ENCODE results near the gene BCL2A1.

Gene BCL2A1

DNA sequence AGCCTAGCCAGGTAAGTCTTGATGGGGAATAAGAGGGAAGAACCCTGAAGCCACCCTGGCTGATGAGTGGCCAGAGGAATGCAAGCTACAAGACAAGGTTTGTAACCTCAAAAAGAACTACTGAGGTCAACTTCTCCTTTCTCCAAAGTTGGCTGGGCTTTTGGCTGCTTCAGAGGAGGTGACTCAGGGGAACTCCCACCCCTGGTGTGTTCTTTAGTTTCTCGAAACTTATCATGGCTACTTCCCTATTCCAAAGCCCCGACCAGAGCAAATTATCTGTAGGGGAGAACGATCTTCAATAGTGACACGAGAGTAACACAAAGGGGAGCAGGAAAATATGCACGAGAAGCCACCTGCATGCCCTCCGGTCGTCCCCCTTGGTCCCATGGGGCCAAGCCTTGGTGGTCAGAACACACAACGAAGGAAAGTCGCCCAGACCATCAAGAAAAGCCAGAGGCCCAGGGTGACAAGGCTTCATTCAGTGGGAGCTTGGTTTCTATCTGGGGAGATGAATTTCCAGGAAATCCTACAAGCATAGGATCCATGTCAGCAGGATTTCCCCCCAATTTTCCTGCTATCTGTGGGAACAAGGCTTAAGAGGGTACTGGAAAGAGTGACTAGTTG is 6.5 kb upstream of the BCL2A1 start:
- no peak overlapping the region for H3K4me3 ChIP-seq (replicated peaks; ENCODE audit: low read depth, low read length)
- no peak for DNase-seq (ENCODE audit: low read depth)
- TF ChIP-seq, protein P1, sequence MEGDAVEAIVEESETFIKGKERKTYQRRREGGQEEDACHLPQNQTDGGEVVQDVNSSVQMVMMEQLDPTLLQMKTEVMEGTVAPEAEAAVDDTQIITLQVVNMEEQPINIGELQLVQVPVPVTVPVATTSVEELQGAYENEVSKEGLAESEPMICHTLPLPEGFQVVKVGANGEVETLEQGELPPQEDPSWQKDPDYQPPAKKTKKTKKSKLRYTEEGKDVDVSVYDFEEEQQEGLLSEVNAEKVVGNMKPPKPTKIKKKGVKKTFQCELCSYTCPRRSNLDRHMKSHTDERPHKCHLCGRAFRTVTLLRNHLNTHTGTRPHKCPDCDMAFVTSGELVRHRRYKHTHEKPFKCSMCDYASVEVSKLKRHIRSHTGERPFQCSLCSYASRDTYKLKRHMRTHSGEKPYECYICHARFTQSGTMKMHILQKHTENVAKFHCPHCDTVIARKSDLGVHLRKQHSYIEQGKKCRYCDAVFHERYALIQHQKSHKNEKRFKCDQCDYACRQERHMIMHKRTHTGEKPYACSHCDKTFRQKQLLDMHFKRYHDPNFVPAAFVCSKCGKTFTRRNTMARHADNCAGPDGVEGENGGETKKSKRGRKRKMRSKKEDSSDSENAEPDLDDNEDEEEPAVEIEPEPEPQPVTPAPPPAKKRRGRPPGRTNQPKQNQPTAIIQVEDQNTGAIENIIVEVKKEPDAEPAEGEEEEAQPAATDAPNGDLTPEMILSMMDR (IDR thresholded peaks at IDR 0.05; ENCODE audit: low read length, missing control alignments) = no peak

DNA sequence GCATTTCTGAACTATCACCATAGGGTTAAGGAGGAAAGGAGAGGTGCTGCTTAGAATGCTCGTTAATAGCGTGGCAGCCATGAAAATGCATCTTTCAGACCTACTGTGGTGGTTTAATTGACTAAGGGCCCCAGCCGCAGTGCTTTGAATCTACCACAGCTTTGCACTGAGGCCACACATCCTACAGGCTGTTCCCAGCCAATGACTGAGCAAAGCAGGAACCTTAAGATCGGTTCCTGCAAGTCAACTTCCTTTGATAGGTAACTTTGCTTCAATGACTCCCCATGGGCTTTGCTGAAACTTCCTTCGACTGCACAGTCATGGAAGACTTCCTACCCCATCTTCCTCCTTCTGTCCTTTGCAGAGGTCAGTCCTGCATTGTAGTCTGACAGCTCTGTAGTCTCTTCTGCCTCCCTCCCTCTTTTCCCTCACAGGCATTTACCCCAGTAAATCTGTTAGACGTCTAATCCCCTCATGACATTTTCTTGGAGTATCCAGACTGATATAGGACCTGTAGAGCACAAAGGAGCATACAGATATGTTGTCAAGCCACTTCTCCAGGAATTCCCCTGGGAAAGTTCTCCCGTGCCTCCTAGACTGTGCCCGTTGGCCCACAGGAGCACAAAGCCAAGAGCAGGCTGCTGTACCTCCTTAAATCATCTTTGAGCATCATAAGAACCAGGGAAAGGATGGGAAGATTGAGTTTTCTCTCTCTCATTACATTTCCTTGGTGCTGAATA is 2.6 kb upstream of the BCL2A1 start:
- no peak overlapping the region for H3K4me3 ChIP-seq (replicated peaks; ENCODE audit: low read depth, low read length)
- no peak for DNase-seq (ENCODE audit: low read depth)
- TF ChIP-seq, protein P1 (IDR thresholded peaks at IDR 0.05; ENCODE audit: low read length, missing control alignments) = no peak

DNA sequence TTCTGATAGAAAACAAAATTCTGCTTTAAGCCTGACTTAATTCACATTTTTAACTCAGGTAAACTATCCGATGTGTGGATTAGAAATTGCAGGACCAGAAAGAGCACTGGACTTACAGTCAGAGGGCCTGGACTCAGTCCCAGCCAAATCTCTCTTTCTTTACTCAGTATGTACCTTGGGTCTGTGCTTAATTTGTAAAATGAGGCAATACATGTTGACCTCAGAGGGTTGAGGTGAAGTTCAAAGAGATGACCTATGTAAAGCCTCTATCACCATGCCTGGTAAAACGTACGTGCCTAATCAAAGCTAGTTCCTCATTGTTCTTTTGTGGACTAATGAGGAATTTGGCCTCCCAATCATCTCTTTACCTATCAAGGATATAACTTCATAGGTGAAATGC is 1.9 kb upstream of the BCL2A1 start:
- TF ChIP-seq, protein P1 (IDR thresholded peaks at IDR 0.05; ENCODE audit: low read length, missing control alignments) = no peak
- no peak overlapping the region for H3K4me3 ChIP-seq (replicated peaks; ENCODE audit: low read depth, low read length)
- no peak for DNase-seq (ENCODE audit: low read depth)

DNA sequence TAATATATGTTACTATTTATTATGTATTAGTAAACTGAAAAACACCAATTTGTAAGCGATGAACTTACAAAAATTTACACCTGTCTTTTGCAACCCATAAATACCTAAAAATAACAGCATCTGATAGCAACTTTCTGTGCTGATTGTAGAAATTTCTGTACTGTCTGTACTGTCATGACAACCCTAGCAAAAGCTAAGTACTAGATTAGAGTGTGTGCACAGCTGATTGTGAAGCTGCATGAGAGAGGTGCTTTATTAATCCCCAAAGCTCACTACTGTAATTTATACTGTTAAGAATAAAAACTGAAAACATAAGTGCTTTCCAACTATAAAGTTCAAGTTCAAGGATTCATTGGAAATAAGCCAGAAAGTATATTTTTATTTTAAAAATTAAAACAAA is 815 bp downstream of the BCL2A1 start:
- H3K4me3 ChIP-seq (replicated peaks; ENCODE audit: low read depth, low read length) = no peak overlapping the region
- TF ChIP-seq, protein P1 (IDR thresholded peaks at IDR 0.05; ENCODE audit: low read length, missing control alignments) = no peak
- no peak for DNase-seq (ENCODE audit: low read depth)

DNA sequence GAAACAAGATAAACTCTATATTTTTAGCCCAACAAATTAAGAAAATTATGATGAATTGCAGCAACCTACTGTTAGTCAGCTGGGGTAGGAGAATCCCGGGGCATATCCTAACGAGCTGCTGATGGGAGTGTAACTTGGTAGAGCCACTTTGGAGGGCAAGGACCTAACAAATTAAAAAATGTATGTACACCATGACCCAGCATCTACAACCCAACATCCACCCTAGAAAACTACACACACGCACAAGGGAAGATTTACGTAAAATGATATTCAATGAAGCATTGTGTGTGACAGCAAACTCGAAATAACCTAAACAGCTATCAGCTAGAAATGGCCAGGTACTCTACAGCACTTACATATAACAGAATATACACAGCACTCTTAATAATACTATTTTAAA is 1.9 kb downstream of the BCL2A1 start:
- no peak for DNase-seq (ENCODE audit: low read depth)
- TF ChIP-seq, protein P1 (IDR thresholded peaks at IDR 0.05; ENCODE audit: low read length, missing control alignments) = no peak
- H3K4me3 ChIP-seq (replicated peaks; ENCODE audit: low read depth, low read length) = no peak overlapping the region

DNA sequence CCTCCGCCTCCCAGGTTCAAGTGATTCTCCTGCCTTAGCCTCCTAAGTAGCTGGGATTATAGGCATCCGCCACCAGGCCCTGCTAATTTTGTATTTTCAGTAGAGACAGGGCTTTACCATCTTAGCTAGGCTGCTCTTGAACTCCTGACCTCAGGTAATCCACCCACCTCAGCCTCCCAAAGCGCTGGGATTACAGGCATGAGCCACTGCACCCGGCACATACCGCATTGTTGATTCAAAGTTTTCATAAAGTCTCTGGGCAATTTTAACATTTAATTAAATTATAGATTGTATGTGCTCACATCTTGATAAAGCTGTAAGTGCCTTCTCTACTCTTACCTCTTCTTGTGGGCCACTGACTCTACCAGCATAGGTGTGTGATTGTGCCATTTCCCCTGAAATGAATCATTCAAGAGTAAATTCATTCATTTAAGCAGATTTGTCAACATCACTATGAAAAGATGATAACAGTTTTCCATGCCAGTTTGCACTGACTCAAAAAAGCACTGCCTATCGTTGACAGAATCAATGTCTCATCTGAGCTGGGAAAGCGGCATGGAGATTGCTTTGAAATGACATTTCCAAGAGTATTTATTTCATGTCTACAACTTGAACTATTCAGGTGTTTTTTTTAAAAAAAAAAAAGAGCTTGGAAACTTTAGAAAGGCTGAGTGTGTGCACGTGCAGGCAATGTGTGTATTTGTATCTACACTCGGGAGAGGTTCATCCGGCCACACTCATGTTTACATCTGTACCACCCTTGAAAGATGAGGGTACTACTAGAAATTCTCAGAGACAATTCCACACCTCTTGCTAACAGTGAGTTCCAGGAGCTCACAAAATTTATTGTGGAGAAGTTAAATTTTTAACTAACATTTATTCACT is 3.5 kb downstream of the BCL2A1 start:
- no peak overlapping the region for H3K4me3 ChIP-seq (replicated peaks; ENCODE audit: low read depth, low read length)
- DNase-seq (ENCODE audit: low read depth) = no peak
- TF ChIP-seq, protein P1 (IDR thresholded peaks at IDR 0.05; ENCODE audit: low read length, missing control alignments) = no peak
